Fibroblast of lung (primary cell): ENCODE results near the gene SNX18. TPM values are rescaled to one million over a fixed set of nuclear protein-coding genes. Genes with fewer than 3 reads are reported as not detected.

Experiments
- DNase-seq, 2 donors: peaks; one replicate each; pipeline versions ENCODE4 v3.0.0 to v3.0.0-alpha.2; 2010; ENCODE audit warnings: low read depth in 2 of 2
- H2AFZ ChIP-seq: 2 replicates; pipeline ENCODE4 v1.5.1; 2012; ENCODE audit warnings: low read length, control low read depth, inconsistent platforms
- H3K27ac ChIP-seq: 2 replicates; pipeline ENCODE4 v1.5.1; 2011; ENCODE audit warnings: low read length, control low read depth; ENCODE audit not compliant: insufficient read depth
- H3K27me3 ChIP-seq: 2 replicates; pipeline ENCODE4 v1.5.1; 2011; ENCODE audit warnings: mild to moderate bottlenecking, low read length; ENCODE audit not compliant: control insufficient read depth, insufficient read depth
- H3K36me3 ChIP-seq: 2 replicates; pipeline ENCODE4 v1.5.1; 2011; ENCODE audit warnings: low read length; ENCODE audit not compliant: control insufficient read depth, insufficient read depth
- H3K4me1 ChIP-seq: 2 replicates; pipeline ENCODE4 v1.5.1; 2011; ENCODE audit warnings: low read length; ENCODE audit not compliant: control insufficient read depth, insufficient read depth; ENCODE audit errors: extremely low read depth
- H3K4me2 ChIP-seq: 2 replicates; pipeline ENCODE4 v1.5.1; 2011; ENCODE audit warnings: low read length, control low read depth; ENCODE audit not compliant: insufficient read depth; ENCODE audit errors: extremely low read depth
- H3K4me3 ChIP-seq, 4 experiments: fragments of 200-600 bp in 1 of 4; sonication (generic) in 1 of 4; replicated peaks in 1 of 4; 2 replicates each; pipeline ENCODE4 v1.5.1; 2011 to 2016; ENCODE audit warnings: low read length in 4 of 4, low read depth in 3 of 4, mild to moderate bottlenecking in 3 of 4, control low read depth in 2 of 4, inconsistent platforms in 1 of 4, mixed read lengths in 1 of 4; ENCODE audit not compliant: insufficient read depth in 1 of 4; ENCODE audit errors: control extremely low read depth in 1 of 4
- H3K79me2 ChIP-seq: 2 replicates; pipeline ENCODE4 v1.5.1; 2012; ENCODE audit warnings: mild to moderate bottlenecking, low read length, inconsistent platforms; ENCODE audit not compliant: control insufficient read depth, insufficient read depth
- H3K9ac ChIP-seq: 2 replicates; pipeline ENCODE4 v1.5.1; 2011; ENCODE audit warnings: mild to moderate bottlenecking, low read length, control low read depth; ENCODE audit not compliant: insufficient read depth
- H3K9me3 ChIP-seq: 2 replicates; pipeline ENCODE4 v1.5.1; 2012; ENCODE audit warnings: low read depth, low read length; ENCODE audit not compliant: control insufficient read depth, insufficient read depth
- H4K20me1 ChIP-seq: 2 replicates; pipeline ENCODE4 v1.5.1; 2011; ENCODE audit warnings: low read length; ENCODE audit not compliant: control insufficient read depth, insufficient read depth; ENCODE audit errors: extremely low read depth
- CTCF ChIP-seq, 2 donors: IDR thresholded peaks in 1 of 2; conservative IDR thresholded peaks in 1 of 2; 1 replicate in 1 of 2; 2 replicates in 1 of 2; pipeline ENCODE4 v1.5.1; 2011 to 2012; ENCODE audit warnings: low read length in 2 of 2, control low read depth in 1 of 2, inconsistent platforms in 1 of 2, low read depth in 1 of 2, mild to moderate bottlenecking in 1 of 2
- EZH2 ChIP-seq: IDR thresholded peaks from 2 replicates; pipeline ENCODE4 v1.5.1; 2012; ENCODE audit warnings: low read length, control low read depth, mild to moderate bottlenecking; ENCODE audit errors: missing control alignments
- polyA plus RNA-seq, 2 donors: library from polyadenylated mRNA; depleted of rRNA in 1 of 2; stranded (reverse) in 1 of 2; unstranded in 1 of 2; fragments of >200 nt; gene quantifications; 2 replicates each; pipeline ENCODE4 v1.2.1, GENCODE V29; 2011 to 2012; ENCODE audit warnings: missing spikeins in 1 of 2
- total RNA-seq: library from RNA; depleted of rRNA; stranded (reverse); fragments of >200 nt; gene quantifications from 2 replicates; pipeline ENCODE4 v1.2.1, GENCODE V29; 2014

Gene SNX18
- total and polyA plus RNA-seq, 2 donors (not counting 1 experiment from before 2014, with no cell fraction given): 80.1 to 109 TPM

GRCh38 chr5:54518818-54519508 lies 1.4 kb downstream of the SNX18 start:
- peaks cover 10% of the 10 kb centered on the region for H3K36me3 ChIP-seq
- H4K20me1 ChIP-seq: no peaks in the 10 kb centered on the region
- peak overlapping the region; percentile 62 for H3K9ac ChIP-seq
- peak overlapping the region; percentile 64 for H3K27ac ChIP-seq
- H3K4me2 ChIP-seq: peak overlapping the region; percentile 90
- H3K27me3 ChIP-seq: no peaks in the 10 kb centered on the region
- no peak for DNase-seq
- H3K9me3 ChIP-seq: peaks cover 7% of the 10 kb centered on the region
- H3K4me1 ChIP-seq: peaks cover 13% of the 10 kb centered on the region
- no peak for TF ChIP-seq CTCF (conservative IDR thresholded peaks at IDR 0.05 in 1 of 2, IDR thresholded peaks at IDR 0.05 in 1 of 2; ENCODE audit: low read depth in 1 of 2, low read length in 2 of 2)
- TF ChIP-seq EZH2: no peak
- no peak overlapping the region for H2AFZ ChIP-seq
- peak overlapping the region; percentile 79 to 93 (median 88) for H3K4me3 ChIP-seq
- peaks cover 58% of the 10 kb centered on the region for H3K79me2 ChIP-seq

GRCh38 chr5:54519509-54519876 lies 1.9 kb downstream of the SNX18 start:
- Histone ChIP-seq H3K9me3 (peaks cover 7% of the 10 kb centered on the region), H3K4me1 (peaks cover 11% of the 10 kb centered on the region), H3K36me3 (peaks cover 10% of the 10 kb centered on the region), H3K4me3 (peak overlapping the region; percentile 79 to 93 (median 88)), H3K27me3 (no peaks in the 10 kb centered on the region), H3K27ac (no peak overlapping the region), H3K9ac (peak overlapping the region; percentile 41), H3K79me2 (peaks cover 63% of the 10 kb centered on the region), H3K4me2 (peak overlapping the region; percentile 90), H2AFZ (no peak overlapping the region), H4K20me1 (no peaks in the 10 kb centered on the region)
- no peak for DNase-seq
- TF ChIP-seq EZH2 (no peak), CTCF (conservative IDR thresholded peaks at IDR 0.05 in 1 of 2, IDR thresholded peaks at IDR 0.05 in 1 of 2; ENCODE audit: low read depth in 1 of 2, low read length in 2 of 2) (no peak)

- H3K27me3 ChIP-seq: no peaks in the 10 kb centered on the region
- peaks cover 10% of the 10 kb centered on the region for H3K36me3 ChIP-seq
- peak; percentile 47 to 62 for DNase-seq
- peaks cover 73% of the 10 kb centered on the region for H3K79me2 ChIP-seq
- peak overlapping the region; percentile 90 for H3K4me2 ChIP-seq
- peak overlapping the region; percentile 79 to 93 (median 88) for H3K4me3 ChIP-seq
- H3K4me1 ChIP-seq: peaks cover 10% of the 10 kb centered on the region
- TF ChIP-seq EZH2: no peak
- no peak for TF ChIP-seq CTCF (conservative IDR thresholded peaks at IDR 0.05 in 1 of 2, IDR thresholded peaks at IDR 0.05 in 1 of 2; ENCODE audit: low read depth in 1 of 2, low read length in 2 of 2)
- H2AFZ ChIP-seq: no peak overlapping the region
- peak overlapping the region; percentile 41 for H3K9ac ChIP-seq
- H4K20me1 ChIP-seq: peaks cover 2% of the 10 kb centered on the region
- H3K9me3 ChIP-seq: peaks cover 7% of the 10 kb centered on the region
- peak overlapping the region; percentile 75 for H3K27ac ChIP-seq
These were observed 2.9 kb downstream of the SNX18 start for GRCh38 chr5:54520438-54520846.
